ENCODE results near the gene LBH.

DNA sequence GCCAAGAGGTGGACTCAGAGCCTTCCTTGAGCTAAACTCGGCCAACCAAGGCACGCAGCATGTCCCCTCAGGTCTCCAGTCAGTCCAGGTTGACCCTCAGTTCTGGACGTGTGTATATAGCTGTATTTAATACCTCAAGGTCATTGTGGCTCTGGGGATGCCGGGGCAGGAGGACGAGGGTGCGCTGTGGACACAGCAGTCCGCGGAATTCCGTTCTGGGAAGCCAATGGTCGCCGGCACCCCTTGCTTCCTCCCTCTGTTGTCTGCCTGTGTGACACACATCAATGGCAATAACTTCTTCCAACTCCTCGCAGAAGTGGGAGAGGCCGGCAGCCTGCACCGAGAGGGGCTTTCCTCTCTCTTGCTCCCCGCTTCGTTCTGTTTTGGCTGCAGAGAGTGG is 27.7 kb downstream of the LBH start:
- TF ChIP-seq, protein P1, sequence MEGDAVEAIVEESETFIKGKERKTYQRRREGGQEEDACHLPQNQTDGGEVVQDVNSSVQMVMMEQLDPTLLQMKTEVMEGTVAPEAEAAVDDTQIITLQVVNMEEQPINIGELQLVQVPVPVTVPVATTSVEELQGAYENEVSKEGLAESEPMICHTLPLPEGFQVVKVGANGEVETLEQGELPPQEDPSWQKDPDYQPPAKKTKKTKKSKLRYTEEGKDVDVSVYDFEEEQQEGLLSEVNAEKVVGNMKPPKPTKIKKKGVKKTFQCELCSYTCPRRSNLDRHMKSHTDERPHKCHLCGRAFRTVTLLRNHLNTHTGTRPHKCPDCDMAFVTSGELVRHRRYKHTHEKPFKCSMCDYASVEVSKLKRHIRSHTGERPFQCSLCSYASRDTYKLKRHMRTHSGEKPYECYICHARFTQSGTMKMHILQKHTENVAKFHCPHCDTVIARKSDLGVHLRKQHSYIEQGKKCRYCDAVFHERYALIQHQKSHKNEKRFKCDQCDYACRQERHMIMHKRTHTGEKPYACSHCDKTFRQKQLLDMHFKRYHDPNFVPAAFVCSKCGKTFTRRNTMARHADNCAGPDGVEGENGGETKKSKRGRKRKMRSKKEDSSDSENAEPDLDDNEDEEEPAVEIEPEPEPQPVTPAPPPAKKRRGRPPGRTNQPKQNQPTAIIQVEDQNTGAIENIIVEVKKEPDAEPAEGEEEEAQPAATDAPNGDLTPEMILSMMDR (IDR thresholded peaks at IDR 0.05): no peak
- no peak for TF ChIP-seq POLR2A (IDR thresholded peaks at IDR 0.05)
